ENCODE results near the gene FAM107B. TPM values are rescaled to one million over a fixed set of nuclear protein-coding genes. Genes with fewer than 3 reads are reported as not detected.

Gene FAM107B
- total and polyA plus RNA-seq, 8 donors = 22.6 to 105 (median 54.5) TPM

- intact Hi-C loops (cut with DNase I) = no loop called here
- no peak for DNase-seq
- no peak for ATAC-seq
Measured at GRCh38 chr10:14798636-14799035, 23.9 kb upstream of the FAM107B start.

GRCh38 chr10:14787938-14788337 is 13.2 kb upstream of the FAM107B start:
- FAIRE-seq (no peak), DNase-seq (no peak), ATAC-seq (no peak)
- Histone ChIP-seq H3K36me3 (no peaks in the 10 kb centered on the region), H3K4me1 (no peaks in the 10 kb centered on the region), H3K27ac (no peak overlapping the region), H3K9me3 (no peaks in the 10 kb centered on the region), H3K4me3 (no peak overlapping the region), H3K27me3 (no peaks in the 10 kb centered on the region)
- 77 to 83% methylated on average over 5 of the region's 5 CpGs for WGBS, 2 donors
- intact Hi-C loops (cut with DNase I) = no loop called here
- no peak for TF ChIP-seq CTCF (IDR thresholded peaks at IDR 0.05)

More at GRCh38 chr10:14798636-14799035, 23.9 kb upstream of the FAM107B start:
- Histone ChIP-seq H3K9me3 (no peaks in the 10 kb centered on the region), H3K4me3 (no peak overlapping the region), H3K36me3 (no peaks in the 10 kb centered on the region), H3K27me3 (no peaks in the 10 kb centered on the region), H3K4me1 (no peaks in the 10 kb centered on the region), H3K27ac (no peak overlapping the region)
- WGBS, 2 donors = 45 to 67% methylated on average over 5 of the region's 5 CpGs
- no peak for FAIRE-seq
- TF ChIP-seq CTCF (IDR thresholded peaks at IDR 0.05) = no peak

GRCh38 chr10:14784459-14785055 is 9.9 kb upstream of the FAM107B start:
- intact Hi-C loops (cut with DNase I) = no loop called here
- no peaks in the 10 kb centered on the region for H3K27me3 ChIP-seq
- H3K9me3 ChIP-seq = no peaks in the 10 kb centered on the region
- no peaks in the 10 kb centered on the region for H3K4me1 ChIP-seq
- no peak overlapping the region for H3K27ac ChIP-seq
- WGBS, 2 donors = 77 to 81% methylated on average over 5 of the region's 5 CpGs
- FAIRE-seq = no peak
- no peak for DNase-seq
- no peaks in the 10 kb centered on the region for H3K36me3 ChIP-seq
- TF ChIP-seq CTCF (IDR thresholded peaks at IDR 0.05) = no peak
- no peak for ATAC-seq
- H3K4me3 ChIP-seq = no peak overlapping the region

GRCh38 chr10:14782691-14783363 is 8.1 kb upstream of the FAM107B start:
- FAIRE-seq = no peak

More at GRCh38 chr10:14782691-14783363, 8.1 kb upstream of the FAM107B start:
- no peak for TF ChIP-seq CTCF (IDR thresholded peaks at IDR 0.05)
- ATAC-seq (peak in 2 of 4 donors; percentile 19 to 33), DNase-seq (no peak)
- H3K9me3 ChIP-seq = no peaks in the 10 kb centered on the region
- H3K4me3 ChIP-seq = no peak overlapping the region
- H3K27ac ChIP-seq = no peak overlapping the region
- intact Hi-C loops (cut with DNase I) = no loop called here
- H3K27me3 ChIP-seq = no peaks in the 10 kb centered on the region
- H3K36me3 ChIP-seq = no peaks in the 10 kb centered on the region
- H3K4me1 ChIP-seq = peaks cover 0 to 13% (median 0%) of the 10 kb centered on the region in 3 donors
- WGBS, 2 donors = 78 to 87% methylated on average over 9 of the region's 9 CpGs

Data from pancreas (tissue), 10 donors.